Measurements from ENCODE around the gene IFT122. TPM values are rescaled to one million over a fixed set of nuclear protein-coding genes. Genes with fewer than 3 reads are reported as not detected.

Gene IFT122
- total RNA-seq, 1 donor from 2014 or later = 17.7 TPM

DNA sequence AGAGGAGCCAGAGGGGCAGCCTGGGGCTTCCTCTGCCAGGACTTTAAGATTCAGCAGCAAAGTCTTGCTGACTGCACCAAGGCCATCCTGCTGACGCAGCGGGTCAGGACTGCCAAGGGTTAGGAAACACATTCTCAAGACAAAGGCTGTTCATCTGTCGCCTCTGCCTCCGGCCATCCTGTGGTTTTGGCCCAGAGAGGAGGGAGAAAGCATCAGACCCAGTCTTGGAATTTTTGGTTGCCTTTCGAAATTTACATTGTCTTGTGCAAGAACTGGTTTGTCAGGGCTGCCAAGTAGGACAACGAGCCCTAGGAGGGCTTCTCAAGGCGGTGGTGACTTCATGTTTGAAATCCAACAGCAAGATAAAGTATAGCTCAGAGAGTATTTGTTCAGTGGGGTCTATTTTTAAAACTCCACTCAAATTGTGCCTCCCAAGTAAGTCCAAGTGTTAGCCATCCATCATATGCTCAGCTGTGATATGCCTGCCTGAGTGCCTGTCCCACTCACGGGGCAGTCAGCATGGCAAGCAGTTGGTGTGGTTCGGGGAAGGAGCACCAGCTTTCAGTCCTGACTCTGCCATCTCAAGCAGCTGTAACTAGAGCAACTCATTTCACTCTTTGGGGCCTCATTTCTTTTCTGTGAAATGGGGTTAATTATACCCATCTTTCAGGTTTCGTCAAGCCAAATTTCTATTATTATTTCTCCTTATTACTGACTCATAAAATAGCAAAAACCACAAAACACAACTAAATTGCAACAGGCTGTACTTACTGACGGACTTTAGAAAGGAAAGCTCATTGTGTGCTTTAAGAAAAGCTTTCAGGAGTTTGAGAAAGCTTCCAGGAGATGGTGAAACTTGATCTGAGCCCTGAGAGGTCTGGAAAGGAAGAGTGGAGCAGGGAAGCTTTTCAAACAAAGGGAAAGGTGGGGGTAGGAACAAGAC is 46.0 kb downstream of the IFT122 start:
- H3K27ac Mint-ChIP-seq (ENCODE audit: unreplicated experiment) = peak overlapping the region; percentile 66
- no peak overlapping the region for H3K4me3 Mint-ChIP-seq (ENCODE audit: unreplicated experiment)
- no peak for TF ChIP-seq CTCF (IDR thresholded peaks at IDR 0.05; ENCODE audit: insufficient read depth, low read depth, low read length)
- TF ChIP-seq EZH2 (IDR thresholded peaks at IDR 0.05; ENCODE audit: insufficient read depth, low read length) = no peak
- peaks cover 48% of the 10 kb centered on the region for H3K4me1 Mint-ChIP-seq (ENCODE audit: low read depth, unreplicated experiment)
- no peaks in the 10 kb centered on the region for H3K9me3 ChIP-seq (ENCODE audit: insufficient read depth, low read depth, low read length)
- no peaks in the 10 kb centered on the region for H3K9me3 Mint-ChIP-seq (ENCODE audit: unreplicated experiment)
- peak overlapping the region; percentile 63 for H3K27ac ChIP-seq (ENCODE audit: low read depth, low read length)
- H4K20me1 ChIP-seq (ENCODE audit: insufficient read depth, low read length) = no peaks in the 10 kb centered on the region
- no peak for FAIRE-seq
- H3K27me3 Mint-ChIP-seq (ENCODE audit: low read depth, unreplicated experiment) = no peaks in the 10 kb centered on the region
- H3K9ac ChIP-seq (ENCODE audit: low read length) = peak overlapping the region; percentile 47
- no peak overlapping the region for H3K4me3 ChIP-seq (ENCODE audit: insufficient read depth, low read depth, low read length)
- H2AFZ ChIP-seq (ENCODE audit: low read depth, low read length) = no peak overlapping the region
- no peaks in the 10 kb centered on the region for H3K79me2 ChIP-seq (ENCODE audit: insufficient read depth, low read length)
- DNase-seq (ENCODE audit: low read depth) = peak; percentile 95
- H3K27me3 ChIP-seq (ENCODE audit: insufficient read depth, low read length) = no peaks in the 10 kb centered on the region
- peaks cover 38% of the 10 kb centered on the region for H3K4me1 ChIP-seq (ENCODE audit: insufficient read depth, low read length)
- peak overlapping the region; percentile 40 for H3K4me2 ChIP-seq (ENCODE audit: low read length)
- H3K36me3 Mint-ChIP-seq (ENCODE audit: low read depth, unreplicated experiment) = peaks cover 11% of the 10 kb centered on the region
- no peaks in the 10 kb centered on the region for H3K36me3 ChIP-seq (ENCODE audit: insufficient read depth, low read length)

- no peaks in the 10 kb centered on the region for H4K20me1 ChIP-seq (ENCODE audit: insufficient read depth, low read length)
- H3K4me1 Mint-ChIP-seq (ENCODE audit: low read depth, unreplicated experiment) = peaks cover 43% of the 10 kb centered on the region
- TF ChIP-seq EZH2 (IDR thresholded peaks at IDR 0.05; ENCODE audit: insufficient read depth, low read length) (no peak), CTCF (IDR thresholded peaks at IDR 0.05; ENCODE audit: insufficient read depth, low read depth, low read length) (no peak)
- peaks cover 11% of the 10 kb centered on the region for H3K36me3 Mint-ChIP-seq (ENCODE audit: low read depth, unreplicated experiment)
- no peaks in the 10 kb centered on the region for H3K9me3 Mint-ChIP-seq (ENCODE audit: unreplicated experiment)
- H3K27me3 ChIP-seq (ENCODE audit: insufficient read depth, low read length) = no peaks in the 10 kb centered on the region
- DNase-seq (ENCODE audit: low read depth) (no peak), FAIRE-seq (no peak)
- H3K27ac Mint-ChIP-seq (ENCODE audit: unreplicated experiment) = peak overlapping the region; percentile 27
- H3K79me2 ChIP-seq (ENCODE audit: insufficient read depth, low read length) = no peaks in the 10 kb centered on the region
- H3K4me3 Mint-ChIP-seq (ENCODE audit: unreplicated experiment) = no peak overlapping the region
- H3K27ac ChIP-seq (ENCODE audit: low read depth, low read length) = peak overlapping the region; percentile 63
- no peak overlapping the region for H2AFZ ChIP-seq (ENCODE audit: low read depth, low read length)
- H3K4me3 ChIP-seq (ENCODE audit: insufficient read depth, low read depth, low read length) = no peak overlapping the region
- H3K27me3 Mint-ChIP-seq (ENCODE audit: low read depth, unreplicated experiment) = no peaks in the 10 kb centered on the region
- H3K4me1 ChIP-seq (ENCODE audit: insufficient read depth, low read length) = peaks cover 31% of the 10 kb centered on the region
- no peaks in the 10 kb centered on the region for H3K36me3 ChIP-seq (ENCODE audit: insufficient read depth, low read length)
- peak overlapping the region; percentile 47 for H3K9ac ChIP-seq (ENCODE audit: low read length)
- no peaks in the 10 kb centered on the region for H3K9me3 ChIP-seq (ENCODE audit: insufficient read depth, low read depth, low read length)
- peak overlapping the region; percentile 40 for H3K4me2 ChIP-seq (ENCODE audit: low read length)
These were observed 46.6 kb downstream of the IFT122 start for GRCh38 chr3:129486664-129487035.
